Fibroblast of villous mesenchyme (primary cell): ENCODE results near the gene REEP2. TPM values are rescaled to one million over a fixed set of nuclear protein-coding genes. Genes with fewer than 3 reads are reported as not detected.

ENCODE experiments used
- DNase-seq: peaks from one replicate; pipeline ENCODE4 v3.0.0-alpha.2; 2010; ENCODE audit warnings: low read depth
- H3K4me3 ChIP-seq: 2 replicates; pipeline ENCODE4 v1.5.1; 2011; ENCODE audit warnings: low read depth, mild to moderate bottlenecking, low read length
- small RNA-seq: library from RNA; depleted of rRNA; stranded (forward); fragments of <200 nt; gene quantifications from one replicate; pipeline ENCODE3, GENCODE V24; 2012
- total RNA-seq: library from RNA; depleted of rRNA; stranded (reverse); fragments of >200 nt; gene quantifications from 2 replicates; pipeline ENCODE4 v1.2.3, GENCODE V29; 2012
- TF ChIP-seq, protein P1 (sequence below): IDR thresholded peaks from 2 replicates; pipeline ENCODE4 v1.5.1; 2012; ENCODE audit warnings: low read depth, mild to moderate bottlenecking, low read length; ENCODE audit not compliant: insufficient read depth

The REEP2 gene
- total RNA-seq, 1 donor: 13.0 TPM

DNA sequence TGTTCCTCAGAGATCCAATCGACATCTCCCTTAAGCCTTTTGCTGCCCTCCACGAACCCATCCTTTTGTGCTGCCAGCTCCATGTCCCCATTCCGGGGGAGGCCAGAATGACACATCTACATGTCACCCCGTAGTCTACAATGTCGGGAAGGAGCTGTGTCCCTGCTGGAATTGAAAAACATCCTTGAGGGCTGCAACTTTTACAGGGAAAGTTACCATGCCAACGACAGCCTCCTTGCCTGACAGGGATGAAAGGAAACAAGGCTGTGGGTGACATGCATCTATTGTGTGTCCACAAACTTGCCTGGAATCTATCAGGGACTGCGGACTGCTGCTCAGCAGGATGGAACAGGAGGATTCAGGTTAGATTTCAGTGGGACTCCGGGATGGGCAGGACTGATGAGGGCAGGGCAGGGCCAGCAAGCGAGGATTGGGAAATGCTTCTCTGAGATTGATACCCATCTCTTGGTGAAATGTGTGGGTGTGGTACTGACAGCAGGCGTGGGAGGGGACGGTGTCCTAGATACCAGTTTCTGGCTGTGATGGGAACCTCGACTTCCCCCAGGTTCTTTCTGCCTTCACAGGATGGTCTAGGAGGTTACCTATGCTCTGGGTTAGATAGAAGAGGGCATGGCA is 51.9 kb downstream of the REEP2 start:
- TF ChIP-seq, protein P1, sequence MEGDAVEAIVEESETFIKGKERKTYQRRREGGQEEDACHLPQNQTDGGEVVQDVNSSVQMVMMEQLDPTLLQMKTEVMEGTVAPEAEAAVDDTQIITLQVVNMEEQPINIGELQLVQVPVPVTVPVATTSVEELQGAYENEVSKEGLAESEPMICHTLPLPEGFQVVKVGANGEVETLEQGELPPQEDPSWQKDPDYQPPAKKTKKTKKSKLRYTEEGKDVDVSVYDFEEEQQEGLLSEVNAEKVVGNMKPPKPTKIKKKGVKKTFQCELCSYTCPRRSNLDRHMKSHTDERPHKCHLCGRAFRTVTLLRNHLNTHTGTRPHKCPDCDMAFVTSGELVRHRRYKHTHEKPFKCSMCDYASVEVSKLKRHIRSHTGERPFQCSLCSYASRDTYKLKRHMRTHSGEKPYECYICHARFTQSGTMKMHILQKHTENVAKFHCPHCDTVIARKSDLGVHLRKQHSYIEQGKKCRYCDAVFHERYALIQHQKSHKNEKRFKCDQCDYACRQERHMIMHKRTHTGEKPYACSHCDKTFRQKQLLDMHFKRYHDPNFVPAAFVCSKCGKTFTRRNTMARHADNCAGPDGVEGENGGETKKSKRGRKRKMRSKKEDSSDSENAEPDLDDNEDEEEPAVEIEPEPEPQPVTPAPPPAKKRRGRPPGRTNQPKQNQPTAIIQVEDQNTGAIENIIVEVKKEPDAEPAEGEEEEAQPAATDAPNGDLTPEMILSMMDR: no peak
- H3K4me3 ChIP-seq: no peak overlapping the region
- DNase-seq: no peak

DNA sequence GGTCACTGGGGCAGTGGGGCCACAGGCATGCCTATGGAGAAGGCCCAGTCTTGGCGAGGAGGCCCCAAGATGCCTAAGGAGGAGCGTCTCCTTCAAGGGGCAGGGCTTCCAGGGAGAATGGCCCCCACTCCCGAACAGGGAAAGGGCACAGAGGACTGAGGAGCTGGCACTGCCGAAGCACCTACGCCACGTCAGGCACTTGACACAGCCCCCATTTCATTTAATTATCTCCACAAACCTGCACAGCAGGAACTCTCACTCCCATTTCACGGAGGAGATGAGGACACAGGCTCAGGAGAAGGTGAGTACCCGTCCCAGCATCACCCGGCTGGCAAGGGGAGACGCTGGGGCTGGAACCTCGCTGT is 52.4 kb downstream of the REEP2 start:
- peak overlapping the region; percentile 63 for H3K4me3 ChIP-seq
- TF ChIP-seq, protein P1: no peak
- DNase-seq: no peak

DNA sequence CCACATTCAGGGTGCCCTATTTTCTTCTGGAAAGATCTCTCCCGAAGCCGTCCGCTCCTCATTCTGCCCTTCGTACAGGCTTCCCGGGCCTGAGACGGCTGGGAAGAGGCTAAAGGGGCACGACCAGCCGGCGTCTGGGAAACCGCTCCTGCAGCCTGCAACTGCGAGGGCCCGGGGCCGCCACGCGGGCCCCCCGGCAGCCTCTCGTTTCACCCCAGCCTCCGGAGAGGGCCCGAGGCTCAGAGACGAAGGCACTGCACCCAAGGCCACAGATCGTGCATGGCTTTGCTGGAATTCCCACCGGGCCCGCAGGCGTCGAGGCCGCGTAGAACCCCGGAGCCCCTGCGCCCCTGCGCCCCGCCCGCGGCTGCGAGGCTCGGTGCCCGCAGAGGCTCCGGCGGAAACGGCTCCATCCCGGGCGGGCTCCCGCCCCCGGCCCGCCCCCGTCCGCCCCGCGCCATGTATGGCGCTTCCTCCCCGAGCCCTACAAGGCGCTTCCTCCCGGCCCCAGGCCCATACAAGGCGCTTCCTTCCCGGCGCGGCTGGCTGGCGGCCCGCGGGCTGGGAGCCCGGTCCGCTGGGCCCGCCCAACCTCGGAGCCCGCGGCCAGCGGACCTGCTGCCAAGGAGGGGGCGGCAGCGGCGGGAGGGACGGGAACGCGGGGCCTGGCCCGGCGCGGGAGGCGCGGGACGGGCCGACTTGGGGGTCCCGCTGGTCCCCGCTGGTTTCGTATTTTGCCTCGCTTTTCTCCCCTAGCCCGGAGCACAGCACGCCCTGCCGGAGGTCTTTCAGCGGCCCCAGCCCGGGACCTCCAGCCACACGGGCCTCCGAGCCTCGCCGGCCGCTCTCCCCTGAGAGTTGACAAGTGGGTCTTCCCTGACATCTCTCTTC is 53.1 kb downstream of the REEP2 start:
- H3K4me3 ChIP-seq: peak overlapping the region; percentile 63
- TF ChIP-seq, protein P1: no peak

DNA sequence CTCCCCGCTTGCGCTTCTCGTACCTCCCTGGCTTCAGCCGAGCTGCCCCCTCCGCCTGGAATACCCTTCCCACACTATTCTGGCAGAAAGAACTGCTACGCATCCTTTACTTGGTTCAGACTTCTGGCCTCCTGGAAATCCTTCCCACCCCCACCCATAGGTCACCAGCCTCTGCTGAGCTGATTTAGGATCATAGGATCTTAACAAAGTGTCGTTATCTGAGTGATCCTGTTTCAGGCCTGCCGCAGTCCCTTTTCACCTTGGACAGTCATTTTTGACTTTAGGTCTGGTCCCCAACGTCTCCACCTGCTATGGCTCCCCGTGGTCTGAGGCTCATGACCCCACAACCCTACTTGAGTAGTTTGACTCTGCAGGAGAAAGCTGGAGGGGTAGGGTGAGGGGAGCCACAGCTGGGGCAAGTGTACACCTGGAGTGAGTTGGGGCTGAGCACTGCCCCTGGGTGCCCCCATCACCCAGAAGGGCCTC is 53.7 kb downstream of the REEP2 start:
- no peak for DNase-seq
- TF ChIP-seq, protein P1: no peak
- H3K4me3 ChIP-seq: peak overlapping the region; percentile 60

More for the DNA sequence above, 53.1 kb downstream of the REEP2 start:
- peak; percentile 92 for DNase-seq

DNA sequence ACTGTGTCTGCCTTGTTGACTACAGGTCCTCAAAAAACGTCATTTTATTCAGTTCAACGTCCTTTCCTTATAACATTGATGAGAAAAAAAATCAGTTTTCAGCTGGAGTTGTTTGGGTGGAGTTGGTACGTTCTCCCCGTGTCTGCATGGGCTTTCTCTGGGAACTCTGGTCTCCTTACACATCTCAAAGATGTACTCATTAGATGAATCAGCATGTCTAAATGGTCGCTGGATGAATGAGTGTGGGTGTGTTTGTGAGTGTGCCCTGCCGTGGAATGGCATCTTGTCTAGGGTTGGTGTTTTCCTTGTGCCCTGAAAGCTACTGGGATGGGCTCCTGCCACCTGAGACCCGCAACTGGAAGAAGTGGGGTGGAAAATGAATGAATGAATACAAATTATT is 56.5 kb downstream of the REEP2 start:
- TF ChIP-seq, protein P1: no peak
- no peak overlapping the region for H3K4me3 ChIP-seq
- no peak for DNase-seq

Small RNAs within 50 kb of the gene (small RNA-seq; reads per million reads assigned to genes)
- not detected for gene AC113403.1

Other genes with a start within 250 kb of the REEP2 start
- gene CDC23, start 225.7 kb upstream of the REEP2 start, total RNA-seq: 25.4 and 40.2 TPM in 2 replicates
- gene GFRA3, start 164.4 kb upstream of the REEP2 start, total RNA-seq: not detected in 2 replicates
- 4.8 and 6.9 TPM in 2 replicates for gene CDC25C, start 107.3 kb upstream of the REEP2 start, total RNA-seq
- 34.1 and 46.6 TPM in 2 replicates for gene FAM53C, start 100.8 kb upstream of the REEP2 start, total RNA-seq
- gene KDM3B, start 86.4 kb upstream of the REEP2 start, total RNA-seq: 45.1 and 51.4 TPM in 2 replicates
- gene EGR1, start 26.4 kb downstream of the REEP2 start, total RNA-seq: 3.5 and 6.1 TPM in 2 replicates
- 126 and 160 TPM in 2 replicates for gene ETF1, start 104.2 kb downstream of the REEP2 start, total RNA-seq
- gene HSPA9, start 136.3 kb downstream of the REEP2 start, total RNA-seq: 334 and 336 TPM in 2 replicates